Activated T-cell treated with anti-CD3 and anti-CD28 coated beads, Interleukin-2, amount 50 U/mL, for 48 hours (primary cell): Measurements from ENCODE around the gene RPL37A.

ENCODE experiments used
- DNase-seq, 2 experiments: peaks; one replicate each; pipeline ENCODE4 v3.0.0-alpha.2; 2020

Gene RPL37A

DNA sequence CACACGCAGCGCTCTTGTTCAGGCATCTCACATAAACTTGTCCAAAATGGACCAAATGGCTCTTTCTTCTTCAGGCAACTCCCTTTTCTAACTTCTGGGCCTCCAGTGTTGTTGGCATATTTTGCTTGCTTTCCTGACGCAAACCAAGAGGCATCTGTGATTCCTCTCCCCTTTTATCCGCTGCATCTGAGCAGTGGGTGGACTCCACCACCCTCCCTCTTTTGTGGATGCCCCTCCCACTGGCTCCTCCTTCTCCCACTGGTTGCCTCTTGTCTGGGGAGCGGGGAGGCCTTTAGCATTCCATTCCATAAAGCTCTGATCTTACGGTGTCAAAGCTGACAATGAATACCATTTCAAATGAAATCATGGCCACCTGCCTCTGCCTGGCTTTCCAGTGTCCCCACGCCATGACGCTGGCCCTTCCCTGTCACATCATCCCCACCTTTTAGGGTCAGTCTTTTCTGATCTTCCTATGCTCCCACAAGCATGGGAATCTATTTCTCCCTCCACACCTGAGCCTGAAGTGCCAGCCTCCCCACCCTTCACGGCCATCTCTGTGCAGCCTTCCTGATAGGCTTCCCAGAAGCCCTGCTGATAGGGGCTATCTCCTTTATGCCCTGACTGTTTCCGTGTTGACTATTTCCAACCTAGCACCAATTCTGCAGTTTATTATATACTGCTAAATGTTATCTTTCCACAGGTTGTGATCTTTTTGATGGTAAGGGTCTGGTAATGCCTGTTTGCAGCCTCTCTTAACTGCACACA, 51.5 kb downstream of the RPL37A start:
- no peak for DNase-seq

- no peak for DNase-seq
Observed at GRCh38 chr2:216551234-216552068, 52.8 kb downstream of the RPL37A start.

GRCh38 chr2:216553093-216553478, 54.4 kb downstream of the RPL37A start:
- DNase-seq = no peak
